Measurements from ENCODE around the gene PCDHGC3.

GRCh38 chr5:141485321-141486055 is 9.7 kb downstream of the PCDHGC3 start:
- TF ChIP-seq, protein P1, sequence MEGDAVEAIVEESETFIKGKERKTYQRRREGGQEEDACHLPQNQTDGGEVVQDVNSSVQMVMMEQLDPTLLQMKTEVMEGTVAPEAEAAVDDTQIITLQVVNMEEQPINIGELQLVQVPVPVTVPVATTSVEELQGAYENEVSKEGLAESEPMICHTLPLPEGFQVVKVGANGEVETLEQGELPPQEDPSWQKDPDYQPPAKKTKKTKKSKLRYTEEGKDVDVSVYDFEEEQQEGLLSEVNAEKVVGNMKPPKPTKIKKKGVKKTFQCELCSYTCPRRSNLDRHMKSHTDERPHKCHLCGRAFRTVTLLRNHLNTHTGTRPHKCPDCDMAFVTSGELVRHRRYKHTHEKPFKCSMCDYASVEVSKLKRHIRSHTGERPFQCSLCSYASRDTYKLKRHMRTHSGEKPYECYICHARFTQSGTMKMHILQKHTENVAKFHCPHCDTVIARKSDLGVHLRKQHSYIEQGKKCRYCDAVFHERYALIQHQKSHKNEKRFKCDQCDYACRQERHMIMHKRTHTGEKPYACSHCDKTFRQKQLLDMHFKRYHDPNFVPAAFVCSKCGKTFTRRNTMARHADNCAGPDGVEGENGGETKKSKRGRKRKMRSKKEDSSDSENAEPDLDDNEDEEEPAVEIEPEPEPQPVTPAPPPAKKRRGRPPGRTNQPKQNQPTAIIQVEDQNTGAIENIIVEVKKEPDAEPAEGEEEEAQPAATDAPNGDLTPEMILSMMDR (IDR thresholded peaks at IDR 0.05; ENCODE audit: insufficient read depth, low read length), result no peak
- no peak for TF ChIP-seq REST (IDR thresholded peaks at IDR 0.05; ENCODE audit: insufficient replicate concordance, low read depth)

Data from HL-60 (cell line).